ENCODE results near the gene SLC6A11.

Gene SLC6A11

GRCh38 chr3:10890665-10891064 lies 74.6 kb downstream of the SLC6A11 start:
- no peak for DNase-seq

GRCh38 chr3:10892622-10893021 lies 76.6 kb downstream of the SLC6A11 start:
- no peak for DNase-seq

GRCh38 chr3:10901296-10901945 lies 85.4 kb downstream of the SLC6A11 start:
- DNase-seq, result no peak

- DNase-seq, result no peak
Observed at GRCh38 chr3:10907262-10907661, 91.2 kb downstream of the SLC6A11 start.

- DNase-seq, result no peak
Observed at GRCh38 chr3:10910367-10910766, 94.3 kb downstream of the SLC6A11 start.

GRCh38 chr3:10911350-10912002 lies 95.4 kb downstream of the SLC6A11 start:
- no peak for DNase-seq

- DNase-seq, result no peak
Observed at GRCh38 chr3:10912786-10913185, 96.8 kb downstream of the SLC6A11 start.

- DNase-seq, result no peak
Observed at GRCh38 chr3:10915376-10915775, 99.3 kb downstream of the SLC6A11 start.

GRCh38 chr3:10917176-10917575 lies 101.1 kb downstream of the SLC6A11 start:
- DNase-seq, result no peak

- no peak for DNase-seq
Observed at GRCh38 chr3:10918011-10918410, 102.0 kb downstream of the SLC6A11 start.

- DNase-seq, result no peak
Observed at GRCh38 chr3:10919636-10920035, 103.6 kb downstream of the SLC6A11 start.

- DNase-seq, result no peak
Observed at GRCh38 chr3:10925436-10926255, 109.6 kb downstream of the SLC6A11 start.

GRCh38 chr3:10926256-10926810 lies 110.3 kb downstream of the SLC6A11 start:
- no peak for DNase-seq

GRCh38 chr3:10926811-10927521 lies 110.9 kb downstream of the SLC6A11 start:
- no peak for DNase-seq

GRCh38 chr3:10927551-10927950 lies 111.5 kb downstream of the SLC6A11 start:
- no peak for DNase-seq

- no peak for DNase-seq
Observed at GRCh38 chr3:10928407-10928960, 112.5 kb downstream of the SLC6A11 start.

GRCh38 chr3:10928961-10929471 lies 113.0 kb downstream of the SLC6A11 start:
- no peak for DNase-seq

- DNase-seq, result no peak
Observed at GRCh38 chr3:10929978-10930665, 114.1 kb downstream of the SLC6A11 start.

GRCh38 chr3:10930666-10931040 lies 114.6 kb downstream of the SLC6A11 start:
- DNase-seq, result no peak

GRCh38 chr3:10932596-10932995 lies 116.6 kb downstream of the SLC6A11 start:
- DNase-seq, result no peak

- no peak for DNase-seq
Observed at GRCh38 chr3:10933021-10933420, 117.0 kb downstream of the SLC6A11 start.

- no peak for DNase-seq
Observed at GRCh38 chr3:10933470-10933804, 117.4 kb downstream of the SLC6A11 start.
